HL-60 (cell line): Measurements from ENCODE around the gene GRID1.

Source experiments
- DNase-seq, 2 experiments: peaks; one replicate each; pipeline ENCODE4 v3.0.0-alpha.2; 2010 to 2020; ENCODE audit warnings: low read depth in 1 of 2, low spot score in 1 of 2
- H3K27ac ChIP-seq: fragments of 250-450 bp; sonication (Bioruptor Pico); replicated peaks from 2 replicates; pipeline ENCODE4 v1.5.1; 2020; ENCODE audit warnings: mild to moderate bottlenecking, moderate library complexity
- H3K27me3 ChIP-seq: fragments of 250-450 bp; sonication (Bioruptor Pico); 2 replicates; pipeline ENCODE4 v1.5.1; 2021; ENCODE audit warnings: mild to moderate bottlenecking, moderate library complexity; ENCODE audit not compliant: insufficient read depth, poor library complexity, severe bottlenecking
- H3K4me3 ChIP-seq: replicated peaks from 2 replicates; pipeline ENCODE4 v1.5.1; 2011; ENCODE audit warnings: mild to moderate bottlenecking, control low read depth, low read length; ENCODE audit not compliant: insufficient read depth
- CTCF ChIP-seq: IDR thresholded peaks from one replicate; pipeline ENCODE4 v1.5.1; 2011; ENCODE audit warnings: low read length, control low read depth, inconsistent platforms; ENCODE audit not compliant: insufficient read depth
- GABPA ChIP-seq: IDR thresholded peaks from 2 replicates; pipeline ENCODE4 v1.6.1; 2012; ENCODE audit warnings: low read depth
- POLR2AphosphoS5 ChIP-seq: IDR thresholded peaks from 2 replicates; pipeline ENCODE4 v1.6.1; 2012; ENCODE audit warnings: low read depth
- SPI1 ChIP-seq: IDR thresholded peaks from 2 replicates; pipeline ENCODE4 v1.6.1; 2012; ENCODE audit warnings: low read depth, mild to moderate bottlenecking, borderline replicate concordance
- TF ChIP-seq, protein P1 (sequence below): IDR thresholded peaks from 2 replicates; pipeline ENCODE4 v1.6.1; 2012; ENCODE audit warnings: low read depth; ENCODE audit not compliant: insufficient replicate concordance

GRID1 gene

GRCh38 chr10:86124734-86125133, 241.9 kb downstream of the GRID1 start:
- Histone ChIP-seq H3K27me3 (no peaks in the 10 kb centered on the region), H3K27ac (no peak overlapping the region), H3K4me3 (no peak overlapping the region)
- TF ChIP-seq GABPA: no peak
- no peak for TF ChIP-seq CTCF
- TF ChIP-seq, protein P1, sequence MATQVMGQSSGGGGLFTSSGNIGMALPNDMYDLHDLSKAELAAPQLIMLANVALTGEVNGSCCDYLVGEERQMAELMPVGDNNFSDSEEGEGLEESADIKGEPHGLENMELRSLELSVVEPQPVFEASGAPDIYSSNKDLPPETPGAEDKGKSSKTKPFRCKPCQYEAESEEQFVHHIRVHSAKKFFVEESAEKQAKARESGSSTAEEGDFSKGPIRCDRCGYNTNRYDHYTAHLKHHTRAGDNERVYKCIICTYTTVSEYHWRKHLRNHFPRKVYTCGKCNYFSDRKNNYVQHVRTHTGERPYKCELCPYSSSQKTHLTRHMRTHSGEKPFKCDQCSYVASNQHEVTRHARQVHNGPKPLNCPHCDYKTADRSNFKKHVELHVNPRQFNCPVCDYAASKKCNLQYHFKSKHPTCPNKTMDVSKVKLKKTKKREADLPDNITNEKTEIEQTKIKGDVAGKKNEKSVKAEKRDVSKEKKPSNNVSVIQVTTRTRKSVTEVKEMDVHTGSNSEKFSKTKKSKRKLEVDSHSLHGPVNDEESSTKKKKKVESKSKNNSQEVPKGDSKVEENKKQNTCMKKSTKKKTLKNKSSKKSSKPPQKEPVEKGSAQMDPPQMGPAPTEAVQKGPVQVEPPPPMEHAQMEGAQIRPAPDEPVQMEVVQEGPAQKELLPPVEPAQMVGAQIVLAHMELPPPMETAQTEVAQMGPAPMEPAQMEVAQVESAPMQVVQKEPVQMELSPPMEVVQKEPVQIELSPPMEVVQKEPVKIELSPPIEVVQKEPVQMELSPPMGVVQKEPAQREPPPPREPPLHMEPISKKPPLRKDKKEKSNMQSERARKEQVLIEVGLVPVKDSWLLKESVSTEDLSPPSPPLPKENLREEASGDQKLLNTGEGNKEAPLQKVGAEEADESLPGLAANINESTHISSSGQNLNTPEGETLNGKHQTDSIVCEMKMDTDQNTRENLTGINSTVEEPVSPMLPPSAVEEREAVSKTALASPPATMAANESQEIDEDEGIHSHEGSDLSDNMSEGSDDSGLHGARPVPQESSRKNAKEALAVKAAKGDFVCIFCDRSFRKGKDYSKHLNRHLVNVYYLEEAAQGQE: no peak
- no peak for TF ChIP-seq POLR2AphosphoS5
- TF ChIP-seq SPI1: no peak
- no peak for DNase-seq

DNA sequence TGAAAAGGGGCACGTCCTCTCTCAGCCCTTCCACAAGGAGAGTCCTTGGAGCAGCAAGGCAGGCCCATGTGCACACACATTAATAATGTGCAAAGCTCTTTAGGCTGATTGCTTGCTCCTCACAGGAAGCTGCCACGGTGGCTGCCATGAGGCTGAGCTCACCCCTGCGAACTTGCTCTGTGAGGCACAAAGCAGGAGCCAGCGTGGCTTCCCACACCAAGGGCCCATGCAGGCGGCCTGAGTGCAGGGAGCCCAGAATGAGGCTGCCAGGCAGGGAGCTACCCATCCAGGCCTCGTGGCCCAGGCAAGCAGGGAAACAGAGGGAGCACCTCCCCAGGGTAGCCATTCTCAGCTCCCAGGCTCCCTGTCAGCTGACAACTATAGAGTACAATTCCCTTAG, 242.9 kb downstream of the GRID1 start:
- DNase-seq: no peak
- H3K27ac ChIP-seq: no peak overlapping the region
- TF ChIP-seq GABPA (no peak), CTCF (no peak), SPI1 (no peak), POLR2AphosphoS5 (no peak)
- TF ChIP-seq, protein P1: no peak
- H3K4me3 ChIP-seq: no peak overlapping the region
- H3K27me3 ChIP-seq: no peaks in the 10 kb centered on the region

DNA sequence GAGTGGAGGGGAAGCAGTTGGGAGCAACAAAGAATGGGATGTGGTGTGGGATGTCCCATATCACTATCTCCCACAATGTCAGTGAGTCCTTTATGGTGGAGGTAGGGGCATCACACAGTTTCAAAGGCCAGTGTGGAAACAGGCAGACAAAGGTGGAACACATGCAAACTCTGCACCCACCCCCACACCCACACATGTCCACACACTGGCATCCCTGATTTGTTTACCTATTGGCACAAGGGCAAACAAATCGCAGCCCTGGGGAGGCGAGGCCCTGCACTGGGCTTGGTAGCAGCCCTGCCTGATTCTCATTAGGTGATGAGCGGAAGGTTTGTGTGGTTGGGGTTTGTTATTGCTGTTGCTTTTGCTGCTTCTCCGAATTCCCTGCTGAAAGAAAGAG, 243.3 kb downstream of the GRID1 start:
- no peak overlapping the region for H3K4me3 ChIP-seq
- DNase-seq: no peak
- no peaks in the 10 kb centered on the region for H3K27me3 ChIP-seq
- no peak for TF ChIP-seq SPI1
- no peak for TF ChIP-seq GABPA
- TF ChIP-seq, protein P1: no peak
- no peak for TF ChIP-seq POLR2AphosphoS5
- TF ChIP-seq CTCF: no peak
- no peak overlapping the region for H3K27ac ChIP-seq
